GM11168 (cell line): ENCODE data around the gene TNXB.
"Not testable (repeated sequence)": the region's sequence is repeated elsewhere in the genome, so short reads cannot be mapped to it uniquely, and the experiment has no call there.

Source experiments
- in situ Hi-C: fragments of 300-500 bp; cut with MboI; formaldehyde crosslinking; loops from one replicate; pipeline ENCODE4 v1.12.0; 2022; ENCODE audit warnings: low sequenced_read_pairs; ENCODE audit not compliant: unreplicated experiment

Gene TNXB

DNA sequence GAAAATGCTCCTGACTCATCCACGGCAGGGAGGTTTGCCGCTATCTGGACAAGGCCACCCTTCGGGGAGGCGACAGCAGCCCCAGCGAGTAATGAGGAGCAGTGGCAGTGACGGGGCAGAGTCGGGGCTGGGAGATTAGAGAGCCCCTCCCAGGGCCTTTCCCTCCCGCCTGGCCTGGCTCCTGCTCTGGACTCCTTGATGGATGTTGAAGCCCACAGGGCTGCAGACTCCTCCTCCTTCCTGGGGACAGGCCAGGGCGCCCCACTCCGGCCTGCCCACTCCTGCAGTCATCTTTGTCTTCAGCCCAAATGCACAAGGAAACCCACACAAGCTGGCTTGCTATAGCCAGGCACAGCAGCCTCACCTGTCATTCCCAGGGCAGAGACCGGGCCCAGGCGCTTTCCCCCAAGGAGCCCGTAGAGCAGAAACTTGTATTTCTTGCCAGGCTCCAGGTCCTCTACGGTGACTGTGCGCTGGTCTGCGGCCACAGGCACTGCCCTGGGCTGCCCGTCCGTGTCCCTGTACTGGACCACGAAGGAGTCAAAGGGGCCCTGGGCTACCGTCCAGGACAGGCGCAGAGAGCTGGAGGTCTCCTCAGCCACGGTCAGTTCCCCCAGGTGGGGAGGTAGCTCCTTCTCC is 63.2 kb downstream of the TNXB start:
- in situ Hi-C loops: no loop called here

DNA sequence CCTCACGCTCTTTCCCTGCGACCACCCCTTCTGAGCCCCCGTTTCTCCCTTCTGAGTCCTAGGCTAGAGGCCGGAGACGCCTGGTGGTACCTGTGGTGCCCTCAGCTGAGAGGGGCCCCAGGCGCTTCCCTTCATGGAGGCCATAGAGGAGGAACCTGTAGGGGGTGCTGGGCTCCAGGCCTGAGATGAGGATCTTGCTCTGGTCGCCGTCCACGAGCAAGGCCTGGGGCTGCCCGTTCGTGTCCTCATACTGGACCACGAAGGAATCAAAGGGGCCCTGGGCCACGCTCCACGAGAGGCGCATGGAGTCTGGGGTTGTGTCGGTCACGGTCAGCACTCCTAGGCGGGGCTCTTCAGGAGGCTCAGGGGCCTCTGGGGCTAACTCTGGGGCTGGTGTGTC is 64.2 kb downstream of the TNXB start:
- in situ Hi-C loops: loop anchor here (5.0 kb wide), 1 partner anchor 38 kb away; no protein-coding TSS in a partner anchor

- in situ Hi-C loops: loop anchor here (5.0 kb wide), 1 partner anchor 36 kb away; no protein-coding TSS in a partner anchor
Observed at GRCh38 chr6:32043589-32044380, 65.4 kb downstream of the TNXB start.

- in situ Hi-C loops: loop anchor here (5.0 kb wide), 1 partner anchor 35 kb away; no protein-coding TSS in a partner anchor
Observed at GRCh38 chr6:32042276-32042675, 66.9 kb downstream of the TNXB start.

DNA sequence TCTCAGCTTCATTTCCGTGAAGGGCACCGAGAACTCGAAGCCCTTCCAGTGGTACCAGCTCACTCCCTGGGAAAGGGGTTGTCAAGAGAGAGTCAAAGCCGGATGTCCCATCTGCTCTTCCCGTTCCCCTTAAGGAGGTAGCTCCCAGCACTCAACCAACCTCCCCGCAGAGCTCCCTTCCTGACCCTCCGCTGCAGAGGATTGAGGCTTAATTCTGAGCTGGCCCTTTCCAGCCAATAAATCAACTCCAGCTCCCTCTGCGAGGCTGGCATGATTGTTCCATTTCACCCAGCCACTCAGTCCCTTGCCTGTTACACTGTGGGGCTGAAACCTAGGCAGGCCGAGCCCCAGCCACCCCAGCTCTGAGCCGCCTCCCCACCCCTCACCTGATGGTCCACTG is 67.8 kb downstream of the TNXB start:
- in situ Hi-C loops: loop anchor here (5.0 kb wide), 1 partner anchor 34 kb away; no protein-coding TSS in a partner anchor

- in situ Hi-C loops: loop anchor here (5.0 kb wide), 1 partner anchor 34 kb away; no protein-coding TSS in a partner anchor
Observed at GRCh38 chr6:32041050-32041321, 68.2 kb downstream of the TNXB start.

- in situ Hi-C loops: loop anchor here (5.0 kb wide), 1 partner anchor 33 kb away; no protein-coding TSS in a partner anchor
Observed at GRCh38 chr6:32040299-32041049, 68.7 kb downstream of the TNXB start.

GRCh38 chr6:32039321-32040274 is 69.5 kb downstream of the TNXB start:
- in situ Hi-C loops: loop anchor here (5.0 kb wide), 1 partner anchor 32 kb away; no protein-coding TSS in a partner anchor

DNA sequence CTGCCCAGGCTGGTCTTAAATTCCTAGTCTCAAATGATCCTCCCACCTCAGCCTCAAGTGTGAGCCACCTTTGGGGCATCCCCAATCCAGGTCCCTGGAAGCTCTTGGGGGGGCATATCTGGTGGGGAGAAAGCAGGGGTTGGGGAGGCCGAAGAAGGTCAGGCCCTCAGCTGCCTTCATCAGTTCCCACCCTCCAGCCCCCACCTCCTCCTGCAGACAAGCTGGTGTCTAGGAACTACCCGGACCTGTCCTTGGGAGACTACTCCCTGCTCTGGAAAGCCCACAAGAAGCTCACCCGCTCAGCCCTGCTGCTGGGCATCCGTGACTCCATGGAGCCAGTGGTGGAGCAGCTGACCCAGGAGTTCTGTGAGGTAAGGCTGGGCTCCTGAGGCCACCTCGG is 70.3 kb downstream of the TNXB start:
- in situ Hi-C loops: not testable (repeated sequence)

GRCh38 chr6:32037598-32038524 is 71.3 kb downstream of the TNXB start, which contains the start of gene CYP21A2:
CYP21A2 (plus strand) TSS chr6:32038415; CDS start chr6:32038423, 8 bp downstream.
- in situ Hi-C loops: not testable (repeated sequence)

- in situ Hi-C loops: not testable (repeated sequence)
Observed at GRCh38 chr6:32037136-32037535, 72.0 kb downstream of the TNXB start.

DNA sequence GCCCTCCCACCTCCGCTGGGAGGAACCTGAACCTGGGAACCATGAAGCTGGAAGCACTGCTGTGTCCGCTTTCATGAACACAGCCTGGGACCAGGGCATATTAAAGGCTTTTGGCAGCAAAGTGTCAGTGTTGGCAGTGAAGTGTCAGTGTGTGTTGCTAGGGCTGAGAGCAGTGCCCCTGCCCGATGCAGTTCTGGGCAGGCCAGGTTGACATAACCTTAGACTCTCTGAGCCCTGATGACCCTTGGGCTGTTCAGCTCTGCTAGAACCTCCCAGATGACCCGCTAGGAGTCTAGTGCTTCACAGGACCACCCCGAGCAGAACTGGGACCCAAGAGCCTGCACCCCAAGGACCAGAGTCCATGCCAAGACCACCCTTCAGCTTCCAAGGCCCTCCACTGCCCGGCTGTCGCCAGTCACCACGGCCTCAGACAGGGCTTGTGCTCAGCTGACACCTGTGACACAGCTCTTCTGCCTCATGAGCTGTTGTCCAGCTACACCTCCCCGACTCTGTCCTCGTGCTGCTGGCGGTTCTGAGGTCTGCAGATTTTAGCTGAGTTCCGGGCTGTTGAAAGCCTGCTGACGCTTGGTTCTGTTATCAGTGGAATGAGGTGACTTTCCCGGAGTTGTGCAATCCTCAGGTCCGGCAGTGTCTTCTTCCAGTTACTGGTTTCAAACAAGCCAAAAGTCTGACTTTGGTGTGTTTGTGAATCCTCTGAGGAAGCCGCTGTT is 73.7 kb downstream of the TNXB start:
- in situ Hi-C loops: not testable (repeated sequence)

GRCh38 chr6:32029553-32029952 is 79.6 kb downstream of the TNXB start:
- in situ Hi-C loops: not testable (repeated sequence)

GRCh38 chr6:32028631-32029030 is 80.5 kb downstream of the TNXB start:
- in situ Hi-C loops: not testable (repeated sequence)

GRCh38 chr6:32022100-32022499 is 87.0 kb downstream of the TNXB start:
- in situ Hi-C loops: not testable (repeated sequence)

DNA sequence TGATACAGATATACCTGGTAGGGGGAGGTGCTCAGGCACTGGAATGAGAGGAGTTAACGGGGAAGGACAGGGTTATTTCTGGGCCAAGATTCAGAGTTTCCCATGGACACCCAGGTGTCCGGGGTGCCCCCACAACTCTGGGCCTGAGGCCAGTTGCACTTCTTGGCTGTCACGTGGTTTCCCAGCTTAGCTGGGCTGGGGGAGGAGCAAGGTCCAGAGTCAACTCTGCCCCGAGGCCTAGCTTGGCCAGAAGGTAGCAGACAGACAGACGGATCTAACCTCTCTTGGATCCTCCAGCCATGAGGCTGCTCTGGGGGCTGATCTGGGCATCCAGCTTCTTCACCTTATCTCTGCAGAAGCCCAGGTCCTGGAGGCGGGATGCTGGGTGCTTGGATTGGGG is 94.6 kb downstream of the TNXB start, which contains the start of gene C4B:
TSS of gene C4B (plus strand) at position 249 of the 400 bp plus-strand sequence. CDS start at position 300, 51 bp downstream.
- in situ Hi-C loops: not testable (repeated sequence)

GRCh38 chr6:32013738-32014137 is 95.4 kb downstream of the TNXB start:
- in situ Hi-C loops: not testable (repeated sequence)
